Smooth muscle cell (in vitro differentiated cells): ENCODE measurements around the gene GALNT10. TPM values are rescaled to one million over a fixed set of nuclear protein-coding genes. Genes with fewer than 3 reads are reported as not detected.

ENCODE experiments used
- DNase-seq: peaks from one replicate; lab custom pipeline; 2025; ENCODE audit not compliant: unreplicated experiment; lab: John Stamatoyannopoulos, UW
- H2AFZ ChIP-seq: fragments of 200-600 bp; sonication (generic); 2 replicates; pipeline ENCODE4 v1.6.0; 2016; ENCODE audit warnings: antibody characterized with exemption, low read depth, mild to moderate bottlenecking
- H3F3A ChIP-seq: fragments of 200-600 bp; sonication (generic); 2 replicates; pipeline ENCODE4 v1.6.0; 2017; ENCODE audit warnings: antibody characterized with exemption, low read depth
- H3K27ac ChIP-seq: fragments of 200-600 bp; sonication (generic); 2 replicates; pipeline ENCODE4 v1.5.1; 2016; ENCODE audit warnings: low read depth, mild to moderate bottlenecking
- H3K27me3 ChIP-seq: fragments of 200-600 bp; sonication (generic); 2 replicates; pipeline ENCODE4 v1.6.1; 2016; ENCODE audit warnings: low read depth, mild to moderate bottlenecking
- H3K36me3 ChIP-seq: fragments of 200-600 bp; sonication (generic); 2 replicates; pipeline ENCODE4 v1.5.1; 2016; ENCODE audit warnings: low read depth
- H3K4me1 ChIP-seq: fragments of 200-600 bp; sonication (generic); 2 replicates; pipeline ENCODE4 v1.5.1; 2016; ENCODE audit warnings: low read depth
- H3K4me2 ChIP-seq: fragments of 200-600 bp; sonication (generic); 2 replicates; pipeline ENCODE4 v1.6.0; 2016; ENCODE audit warnings: mild to moderate bottlenecking
- H3K4me3 ChIP-seq: fragments of 200-600 bp; sonication (generic); 2 replicates; pipeline ENCODE4 v1.5.1; 2016; ENCODE audit warnings: mild to moderate bottlenecking
- H3K79me2 ChIP-seq: fragments of 200-600 bp; sonication (generic); 2 replicates; pipeline ENCODE4 v1.6.0; 2016; ENCODE audit warnings: low read depth, mild to moderate bottlenecking
- H3K9ac ChIP-seq: fragments of 200-600 bp; sonication (generic); 2 replicates; pipeline ENCODE4 v1.6.0; 2016; ENCODE audit warnings: low read depth
- H3K9me3 ChIP-seq: fragments of 200-600 bp; sonication (generic); replicated peaks from 2 replicates; pipeline ENCODE4 v1.5.1; 2016; ENCODE audit warnings: low read depth
- H4K20me1 ChIP-seq: fragments of 200-600 bp; sonication (generic); 2 replicates; pipeline ENCODE4 v1.6.0; 2016; ENCODE audit warnings: low read depth
- WGBS: methylation state at CpG from one replicate; pipeline ENCODE4 v1.1.7; 2016; ENCODE audit warnings: low lambda C conversion rate; 5-methylcytosine and 5-hydroxymethylcytosine counted together
- polyA plus RNA-seq: library from polyadenylated mRNA; unstranded; fragments of >200 nt; fragmentation: Nextera tagmentation; extraction: Ambion mirVana; gene quantifications from 2 replicates; pipeline ENCODE4 v1.2.1, GENCODE V29; 2016
- total RNA-seq: library from RNA; depleted of rRNA; stranded (reverse); fragments of >200 nt; gene quantifications from 2 replicates; pipeline ENCODE4 v1.2.3, GENCODE V29; 2014
- TF ChIP-seq, protein P1 (sequence below): fragments of 200-600 bp; sonication (generic); IDR thresholded peaks from 2 replicates; pipeline ENCODE4 v1.5.1; 2017; ENCODE audit warnings: borderline replicate concordance, mild to moderate bottlenecking, antibody characterized with exemption; ENCODE audit not compliant: insufficient read depth, poor library complexity, severe bottlenecking

The GALNT10 gene
- total and polyA plus RNA-seq, 2 experiments from 2014 or later, result 23.6 to 24.6 TPM

DNA sequence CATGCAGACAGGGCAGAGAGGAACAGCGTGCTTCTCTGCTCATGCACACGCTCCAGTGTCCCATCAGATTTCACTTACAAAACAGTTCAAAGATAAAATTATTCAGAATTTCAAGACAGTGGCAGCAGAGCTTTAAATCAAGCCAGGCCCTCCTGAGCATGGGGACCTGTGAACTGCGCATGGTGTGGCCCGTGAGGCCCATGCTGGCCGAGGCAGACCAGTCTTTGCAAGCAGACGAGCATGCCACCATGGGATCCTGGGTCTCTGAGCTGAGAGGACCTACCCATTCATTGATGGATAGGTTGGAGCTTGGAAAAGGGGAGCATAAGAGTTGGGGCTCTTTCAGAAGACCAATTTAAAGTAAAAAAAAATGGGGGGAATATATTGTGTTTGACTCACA, 220.3 kb downstream of the GALNT10 start:
- Histone ChIP-seq H3K4me2 (no peak overlapping the region), H3K9ac (no peak overlapping the region), H3K36me3 (no peaks in the 10 kb centered on the region), H3K9me3 (no peaks in the 10 kb centered on the region), H4K20me1 (no peaks in the 10 kb centered on the region), H3K4me1 (no peaks in the 10 kb centered on the region), H2AFZ (no peak overlapping the region), H3K4me3 (no peak overlapping the region), H3K27me3 (no peaks in the 10 kb centered on the region), H3F3A (no peaks in the 10 kb centered on the region), H3K27ac (no peak overlapping the region), H3K79me2 (no peaks in the 10 kb centered on the region)
- DNase-seq, result no peak
- WGBS, result 81% methylated on average over 6 of the region's 6 CpGs
- TF ChIP-seq, protein P1, sequence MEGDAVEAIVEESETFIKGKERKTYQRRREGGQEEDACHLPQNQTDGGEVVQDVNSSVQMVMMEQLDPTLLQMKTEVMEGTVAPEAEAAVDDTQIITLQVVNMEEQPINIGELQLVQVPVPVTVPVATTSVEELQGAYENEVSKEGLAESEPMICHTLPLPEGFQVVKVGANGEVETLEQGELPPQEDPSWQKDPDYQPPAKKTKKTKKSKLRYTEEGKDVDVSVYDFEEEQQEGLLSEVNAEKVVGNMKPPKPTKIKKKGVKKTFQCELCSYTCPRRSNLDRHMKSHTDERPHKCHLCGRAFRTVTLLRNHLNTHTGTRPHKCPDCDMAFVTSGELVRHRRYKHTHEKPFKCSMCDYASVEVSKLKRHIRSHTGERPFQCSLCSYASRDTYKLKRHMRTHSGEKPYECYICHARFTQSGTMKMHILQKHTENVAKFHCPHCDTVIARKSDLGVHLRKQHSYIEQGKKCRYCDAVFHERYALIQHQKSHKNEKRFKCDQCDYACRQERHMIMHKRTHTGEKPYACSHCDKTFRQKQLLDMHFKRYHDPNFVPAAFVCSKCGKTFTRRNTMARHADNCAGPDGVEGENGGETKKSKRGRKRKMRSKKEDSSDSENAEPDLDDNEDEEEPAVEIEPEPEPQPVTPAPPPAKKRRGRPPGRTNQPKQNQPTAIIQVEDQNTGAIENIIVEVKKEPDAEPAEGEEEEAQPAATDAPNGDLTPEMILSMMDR, result no peak

DNA sequence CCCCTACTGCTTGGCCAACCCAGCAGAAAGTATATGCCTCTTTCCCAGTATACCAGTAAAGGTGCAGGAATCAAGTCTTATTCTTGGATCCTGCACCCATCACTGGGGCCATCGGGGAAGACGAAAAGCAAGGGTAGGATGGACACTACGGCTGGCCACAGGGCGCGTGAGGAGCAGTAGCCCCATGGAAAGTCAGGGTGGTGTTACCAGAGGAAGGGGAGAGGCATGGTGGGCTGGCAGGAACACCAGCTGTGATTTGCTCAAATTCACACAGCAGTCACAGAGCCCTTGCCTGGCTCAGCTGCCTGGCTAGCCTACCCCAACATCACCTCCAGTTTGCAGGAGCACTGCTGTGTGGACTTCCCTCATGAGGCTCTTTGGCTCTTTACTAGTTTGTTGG, 220.8 kb downstream of the GALNT10 start:
- no peaks in the 10 kb centered on the region for H3K79me2 ChIP-seq
- DNase-seq, result no peak
- H3K27ac ChIP-seq, result no peak overlapping the region
- no peaks in the 10 kb centered on the region for H3K27me3 ChIP-seq
- TF ChIP-seq, protein P1, result no peak
- no peaks in the 10 kb centered on the region for H4K20me1 ChIP-seq
- no peak overlapping the region for H3K4me2 ChIP-seq
- H2AFZ ChIP-seq, result no peak overlapping the region
- H3K9me3 ChIP-seq, result no peaks in the 10 kb centered on the region
- no peaks in the 10 kb centered on the region for H3K4me1 ChIP-seq
- no peaks in the 10 kb centered on the region for H3F3A ChIP-seq
- H3K4me3 ChIP-seq, result no peak overlapping the region
- WGBS, result 97% methylated on average over 5 of the region's 5 CpGs
- H3K36me3 ChIP-seq, result no peaks in the 10 kb centered on the region
- H3K9ac ChIP-seq, result no peak overlapping the region

DNA sequence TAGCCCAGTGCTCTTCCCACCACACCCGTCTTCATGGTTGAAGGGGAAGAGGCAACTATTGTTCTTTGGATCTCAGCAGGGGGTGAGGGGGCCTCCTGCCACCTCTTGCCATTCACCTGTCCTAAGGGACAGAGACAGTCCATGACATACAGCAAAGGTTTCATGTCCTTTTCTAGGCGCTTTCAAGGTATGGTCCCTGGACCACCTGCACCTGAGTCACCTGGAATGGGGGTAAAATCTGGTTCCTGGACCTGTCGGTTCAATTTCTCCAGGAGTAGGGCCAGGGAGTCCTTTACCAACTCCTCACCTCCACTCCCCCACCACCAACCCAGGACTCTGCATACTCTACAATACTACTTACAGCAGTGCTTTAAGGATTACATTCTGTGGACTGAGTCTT, 221.8 kb downstream of the GALNT10 start:
- TF ChIP-seq, protein P1, result no peak
- no peak overlapping the region for H3K4me3 ChIP-seq
- no peaks in the 10 kb centered on the region for H4K20me1 ChIP-seq
- no peaks in the 10 kb centered on the region for H3K4me1 ChIP-seq
- no peaks in the 10 kb centered on the region for H3K9me3 ChIP-seq
- H3F3A ChIP-seq, result no peaks in the 10 kb centered on the region
- H2AFZ ChIP-seq, result no peak overlapping the region
- DNase-seq, result no peak
- WGBS, result 93% methylated on average over 3 of the region's 3 CpGs
- H3K27ac ChIP-seq, result no peak overlapping the region
- H3K27me3 ChIP-seq, result no peaks in the 10 kb centered on the region
- no peak overlapping the region for H3K4me2 ChIP-seq
- no peaks in the 10 kb centered on the region for H3K36me3 ChIP-seq
- H3K79me2 ChIP-seq, result no peaks in the 10 kb centered on the region
- H3K9ac ChIP-seq, result no peak overlapping the region

DNA sequence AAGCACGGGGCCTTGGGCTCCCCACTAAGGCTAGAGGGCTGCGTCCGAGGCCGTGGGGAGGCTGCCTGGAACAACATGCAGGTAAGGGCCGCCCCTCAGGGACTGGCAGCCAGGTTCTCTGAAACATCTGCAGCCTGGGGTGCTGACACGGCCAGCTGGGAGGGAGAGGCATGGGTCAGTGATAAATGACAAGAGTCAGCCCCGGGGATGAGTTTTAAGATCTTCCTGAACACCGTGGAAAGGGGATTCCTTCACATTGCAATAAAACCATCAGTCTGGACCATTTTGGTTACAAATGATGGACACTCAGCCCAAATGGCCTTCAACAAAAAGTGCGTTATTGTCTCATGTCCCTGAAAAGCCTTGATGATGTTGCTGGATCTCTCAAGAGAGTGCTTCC, 222.4 kb downstream of the GALNT10 start:
- H3K36me3 ChIP-seq, result no peaks in the 10 kb centered on the region
- no peaks in the 10 kb centered on the region for H3K27me3 ChIP-seq
- 97% methylated on average over 9 of the region's 9 CpGs for WGBS

More for the DNA sequence above, 222.4 kb downstream of the GALNT10 start:
- TF ChIP-seq, protein P1, result no peak
- DNase-seq, result no peak
- Histone ChIP-seq H2AFZ (no peak overlapping the region), H3K4me3 (no peak overlapping the region), H3K27ac (no peak overlapping the region), H3K4me1 (no peaks in the 10 kb centered on the region), H4K20me1 (no peaks in the 10 kb centered on the region), H3K79me2 (no peaks in the 10 kb centered on the region), H3K9ac (no peak overlapping the region), H3F3A (no peaks in the 10 kb centered on the region), H3K4me2 (no peak overlapping the region), H3K9me3 (no peaks in the 10 kb centered on the region)
